ENCODE data around the gene ZNF747. TPM values are rescaled to one million over a fixed set of nuclear protein-coding genes. Genes with fewer than 3 reads are reported as not detected.

The ZNF747 gene
- total RNA-seq, 1 experiment from 2014 or later: 10.9 TPM

DNA sequence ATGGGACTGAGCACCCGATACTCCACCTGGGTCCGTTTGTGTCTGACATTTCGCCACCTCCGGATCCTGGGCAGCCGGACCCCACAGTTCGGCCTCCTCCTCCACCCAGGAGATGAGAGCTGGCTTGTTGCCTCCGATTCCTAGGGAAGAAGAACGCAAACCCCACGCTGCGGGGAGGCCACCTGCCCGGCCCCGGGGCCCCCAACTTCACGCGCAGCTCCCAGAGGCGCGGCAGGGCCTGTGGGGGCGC, 23.0 kb upstream of the ZNF747 start:
- ATAC-seq (no peak), DNase-seq (ENCODE audit: low read depth, low spot score) (no peak)
- POLR2A ChIA-PET: interaction anchor here (0.6 to 0.7 kb wide), 2 partner anchors 63 to 133 kb away, joined by 4 to 6 read pairs; no protein-coding TSS in a partner anchor
- CTCF ChIA-PET: interaction anchor here (1.3 kb wide), 1 partner anchor 41 kb away, joined by 6 read pairs; no protein-coding TSS in a partner anchor
- peak overlapping the region; percentile 90 for H3K27ac ChIP-seq (ENCODE audit: low read length)
- intact Hi-C loops (cut with micrococcal nuclease; ENCODE audit: unreplicated experiment) (no loop called here), in situ Hi-C loops (cut with HindIII; ENCODE audit: low pct_unique_long_range_greater_than_20kb, low sequenced_read_pairs) (no loop called here)
- peaks cover 9% of the 10 kb centered on the region; the same call in 1 of the 2 replicates for H3K4me1 ChIP-seq (ENCODE audit: control insufficient read depth, insufficient read depth, low read length)
- no peaks in the 10 kb centered on the region for H3K9me3 ChIP-seq (ENCODE audit: control insufficient read depth, insufficient read depth, low read depth, low read length)
- no peaks in the 10 kb centered on the region for H3K36me3 ChIP-seq (ENCODE audit: control insufficient read depth, insufficient read depth, low read length)
- no TSS peak for BruUV-seq (replicated peaks)
- no peaks in the 10 kb centered on the region for H3K27me3 ChIP-seq (ENCODE audit: control insufficient read depth, insufficient read depth, low read length)
- TF ChIP-seq, protein P1, sequence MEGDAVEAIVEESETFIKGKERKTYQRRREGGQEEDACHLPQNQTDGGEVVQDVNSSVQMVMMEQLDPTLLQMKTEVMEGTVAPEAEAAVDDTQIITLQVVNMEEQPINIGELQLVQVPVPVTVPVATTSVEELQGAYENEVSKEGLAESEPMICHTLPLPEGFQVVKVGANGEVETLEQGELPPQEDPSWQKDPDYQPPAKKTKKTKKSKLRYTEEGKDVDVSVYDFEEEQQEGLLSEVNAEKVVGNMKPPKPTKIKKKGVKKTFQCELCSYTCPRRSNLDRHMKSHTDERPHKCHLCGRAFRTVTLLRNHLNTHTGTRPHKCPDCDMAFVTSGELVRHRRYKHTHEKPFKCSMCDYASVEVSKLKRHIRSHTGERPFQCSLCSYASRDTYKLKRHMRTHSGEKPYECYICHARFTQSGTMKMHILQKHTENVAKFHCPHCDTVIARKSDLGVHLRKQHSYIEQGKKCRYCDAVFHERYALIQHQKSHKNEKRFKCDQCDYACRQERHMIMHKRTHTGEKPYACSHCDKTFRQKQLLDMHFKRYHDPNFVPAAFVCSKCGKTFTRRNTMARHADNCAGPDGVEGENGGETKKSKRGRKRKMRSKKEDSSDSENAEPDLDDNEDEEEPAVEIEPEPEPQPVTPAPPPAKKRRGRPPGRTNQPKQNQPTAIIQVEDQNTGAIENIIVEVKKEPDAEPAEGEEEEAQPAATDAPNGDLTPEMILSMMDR (IDR thresholded peaks at IDR 0.05): no peak
- no peak for TF ChIP-seq TCF7L2 (IDR thresholded peaks at IDR 0.05; ENCODE audit: low read depth, low read length)
- no peak for TF ChIP-seq SIN3A (IDR thresholded peaks at IDR 0.05; ENCODE audit: borderline replicate concordance, insufficient read depth, low read depth, low read length)
- no peak for TF ChIP-seq POLR2AphosphoS5 (IDR thresholded peaks at IDR 0.05; ENCODE audit: low read depth, low read length)
- TF ChIP-seq, protein P2, sequence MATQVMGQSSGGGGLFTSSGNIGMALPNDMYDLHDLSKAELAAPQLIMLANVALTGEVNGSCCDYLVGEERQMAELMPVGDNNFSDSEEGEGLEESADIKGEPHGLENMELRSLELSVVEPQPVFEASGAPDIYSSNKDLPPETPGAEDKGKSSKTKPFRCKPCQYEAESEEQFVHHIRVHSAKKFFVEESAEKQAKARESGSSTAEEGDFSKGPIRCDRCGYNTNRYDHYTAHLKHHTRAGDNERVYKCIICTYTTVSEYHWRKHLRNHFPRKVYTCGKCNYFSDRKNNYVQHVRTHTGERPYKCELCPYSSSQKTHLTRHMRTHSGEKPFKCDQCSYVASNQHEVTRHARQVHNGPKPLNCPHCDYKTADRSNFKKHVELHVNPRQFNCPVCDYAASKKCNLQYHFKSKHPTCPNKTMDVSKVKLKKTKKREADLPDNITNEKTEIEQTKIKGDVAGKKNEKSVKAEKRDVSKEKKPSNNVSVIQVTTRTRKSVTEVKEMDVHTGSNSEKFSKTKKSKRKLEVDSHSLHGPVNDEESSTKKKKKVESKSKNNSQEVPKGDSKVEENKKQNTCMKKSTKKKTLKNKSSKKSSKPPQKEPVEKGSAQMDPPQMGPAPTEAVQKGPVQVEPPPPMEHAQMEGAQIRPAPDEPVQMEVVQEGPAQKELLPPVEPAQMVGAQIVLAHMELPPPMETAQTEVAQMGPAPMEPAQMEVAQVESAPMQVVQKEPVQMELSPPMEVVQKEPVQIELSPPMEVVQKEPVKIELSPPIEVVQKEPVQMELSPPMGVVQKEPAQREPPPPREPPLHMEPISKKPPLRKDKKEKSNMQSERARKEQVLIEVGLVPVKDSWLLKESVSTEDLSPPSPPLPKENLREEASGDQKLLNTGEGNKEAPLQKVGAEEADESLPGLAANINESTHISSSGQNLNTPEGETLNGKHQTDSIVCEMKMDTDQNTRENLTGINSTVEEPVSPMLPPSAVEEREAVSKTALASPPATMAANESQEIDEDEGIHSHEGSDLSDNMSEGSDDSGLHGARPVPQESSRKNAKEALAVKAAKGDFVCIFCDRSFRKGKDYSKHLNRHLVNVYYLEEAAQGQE (IDR thresholded peaks at IDR 0.05; ENCODE audit: insufficient read depth in 1 of 2, low read depth in 2 of 2, low read length in 1 of 2): no peak
- peak overlapping the region; percentile 78 to 82 for H3K4me3 ChIP-seq (ENCODE audit: low read depth in 2 of 2, low read length in 2 of 2)

DNA sequence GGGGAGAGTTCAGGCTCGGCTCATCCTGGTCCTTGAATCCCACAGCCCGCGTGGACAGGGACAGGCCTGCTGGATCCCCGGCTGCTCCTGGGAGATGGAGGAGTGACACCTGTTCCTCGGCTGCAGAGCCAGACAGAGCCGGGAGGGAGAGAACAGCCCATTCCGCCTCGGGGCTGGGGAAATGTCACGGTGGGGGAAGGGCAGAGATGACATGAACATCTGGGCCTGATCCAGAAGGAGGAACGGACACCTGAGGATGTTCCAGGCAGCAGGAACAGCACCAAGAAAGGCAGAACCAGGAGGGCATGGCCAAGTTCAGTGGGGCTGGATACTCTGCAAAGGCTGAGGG, 21.4 kb upstream of the ZNF747 start:
- ATAC-seq (no peak), DNase-seq (ENCODE audit: low read depth, low spot score) (no peak)
- BruUV-seq (replicated peaks): no TSS peak
- Histone ChIP-seq H3K27me3 (ENCODE audit: control insufficient read depth, insufficient read depth, low read length) (no peaks in the 10 kb centered on the region), H3K9me3 (ENCODE audit: control insufficient read depth, insufficient read depth, low read depth, low read length) (no peaks in the 10 kb centered on the region), H3K4me3 (ENCODE audit: low read depth in 2 of 2, low read length in 2 of 2) (no peak overlapping the region), H3K27ac (ENCODE audit: low read length) (no peak overlapping the region), H3K36me3 (ENCODE audit: control insufficient read depth, insufficient read depth, low read length) (no peaks in the 10 kb centered on the region), H3K4me1 (ENCODE audit: control insufficient read depth, insufficient read depth, low read length) (peaks cover 9% of the 10 kb centered on the region; the same call in 1 of the 2 replicates)
- POLR2A ChIA-PET: no interaction called here
- intact Hi-C loops (cut with micrococcal nuclease; ENCODE audit: unreplicated experiment) (no loop called here), in situ Hi-C loops (cut with HindIII; ENCODE audit: low pct_unique_long_range_greater_than_20kb, low sequenced_read_pairs) (no loop called here)
- CTCF ChIA-PET: no interaction called here
- TF ChIP-seq, protein P2 (IDR thresholded peaks at IDR 0.05; ENCODE audit: insufficient read depth in 1 of 2, low read depth in 2 of 2, low read length in 1 of 2): no peak
- no peak for TF ChIP-seq SIN3A (IDR thresholded peaks at IDR 0.05; ENCODE audit: borderline replicate concordance, insufficient read depth, low read depth, low read length)
- no peak for TF ChIP-seq TCF7L2 (IDR thresholded peaks at IDR 0.05; ENCODE audit: low read depth, low read length)
- no peak for TF ChIP-seq POLR2AphosphoS5 (IDR thresholded peaks at IDR 0.05; ENCODE audit: low read depth, low read length)
- TF ChIP-seq, protein P1 (IDR thresholded peaks at IDR 0.05): no peak
